Mesothelial cell of epicardium (in vitro differentiated cells): ENCODE results near the gene TRIM50. TPM values are rescaled to one million over a fixed set of nuclear protein-coding genes. Genes with fewer than 3 reads are reported as not detected.
"Not testable (repeated sequence)": the region's sequence is repeated elsewhere in the genome, so short reads cannot be mapped to it uniquely, and the experiment has no call there.

ENCODE experiments used
- DNase-seq, 2 experiments: peaks; one replicate each; pipeline ENCODE4 v3.0.0; 2021; ENCODE audit warnings: low spot score in 2 of 2; ENCODE audit not compliant: unreplicated experiment in 2 of 2
- H3K27ac Mint-ChIP-seq: 2 replicates; pipeline ENCODE4 v1.8.0; 2021; ENCODE audit warnings: mixed read lengths
- H3K27me3 Mint-ChIP-seq: 2 replicates; pipeline ENCODE4 v1.8.0; 2021; ENCODE audit warnings: low read depth, mixed read lengths
- H3K36me3 Mint-ChIP-seq: 2 replicates; pipeline ENCODE4 v1.8.0; 2021; ENCODE audit warnings: mixed read lengths
- H3K4me1 Mint-ChIP-seq: 2 replicates; pipeline ENCODE4 v1.8.0; 2021; ENCODE audit warnings: mixed read lengths
- H3K4me3 Mint-ChIP-seq: 2 replicates; pipeline ENCODE4 v1.8.0; 2021; ENCODE audit warnings: mild to moderate bottlenecking, moderate library complexity, mixed read lengths
- H3K9me3 Mint-ChIP-seq: 2 replicates; pipeline ENCODE4 v1.8.0; 2021; ENCODE audit warnings: mixed read lengths
- CTCF ChIP-seq: fragments of 200-600 bp; sonication (generic); IDR thresholded peaks from one replicate; pipeline ENCODE4 v1.5.0; 2021; ENCODE audit warnings: antibody characterized with exemption; ENCODE audit not compliant: unreplicated experiment
- total RNA-seq: library from RNA; stranded (reverse); gene quantifications from 3 replicates; pipeline ENCODE4 v1.2.1, GENCODE V29; 2021

The TRIM50 gene
- total RNA-seq, 1 donor from 2014 or later: not detected

- H3K4me1 Mint-ChIP-seq: peaks cover 22% of the 10 kb centered on the region
- no peak for DNase-seq
- no peaks in the 10 kb centered on the region for H3K36me3 Mint-ChIP-seq
- no peak overlapping the region for H3K27ac Mint-ChIP-seq
- no peaks in the 10 kb centered on the region for H3K9me3 Mint-ChIP-seq
- no peak for TF ChIP-seq CTCF
- H3K27me3 Mint-ChIP-seq: no peaks in the 10 kb centered on the region
- no peak overlapping the region for H3K4me3 Mint-ChIP-seq
Measured at GRCh38 chr7:73338321-73338720, 10.4 kb upstream of the TRIM50 start.

- DNase-seq: no peak
- Mint-ChIP-seq H3K9me3 (no peaks in the 10 kb centered on the region), H3K27ac (no peak overlapping the region), H3K27me3 (no peaks in the 10 kb centered on the region), H3K4me3 (no peak overlapping the region), H3K36me3 (no peaks in the 10 kb centered on the region), H3K4me1 (peaks cover 20% of the 10 kb centered on the region)
- no peak for TF ChIP-seq CTCF
Measured at GRCh38 chr7:73332447-73332846, 4.6 kb upstream of the TRIM50 start.

GRCh38 chr7:73330772-73331171, 2.9 kb upstream of the TRIM50 start:
- Mint-ChIP-seq H3K27ac (no peak overlapping the region), H3K36me3 (no peaks in the 10 kb centered on the region), H3K4me1 (peaks cover 15% of the 10 kb centered on the region), H3K27me3 (no peaks in the 10 kb centered on the region), H3K4me3 (no peak overlapping the region), H3K9me3 (no peaks in the 10 kb centered on the region)
- no peak for DNase-seq
- TF ChIP-seq CTCF: no peak

GRCh38 chr7:73329861-73330581, 2.1 kb upstream of the TRIM50 start:
- DNase-seq: no peak
- no peaks in the 10 kb centered on the region for H3K27me3 Mint-ChIP-seq
- no peak overlapping the region for H3K4me3 Mint-ChIP-seq
- peaks cover 13% of the 10 kb centered on the region for H3K4me1 Mint-ChIP-seq
- no peaks in the 10 kb centered on the region for H3K9me3 Mint-ChIP-seq
- peak overlapping the region; percentile 51 for H3K27ac Mint-ChIP-seq
- no peaks in the 10 kb centered on the region for H3K36me3 Mint-ChIP-seq
- no peak for TF ChIP-seq CTCF

- H3K4me3 Mint-ChIP-seq: no peak overlapping the region
- no peak for TF ChIP-seq CTCF
- no peak for DNase-seq
- H3K4me1 Mint-ChIP-seq: peaks cover 12% of the 10 kb centered on the region
- no peaks in the 10 kb centered on the region for H3K9me3 Mint-ChIP-seq
- no peaks in the 10 kb centered on the region for H3K27me3 Mint-ChIP-seq
- H3K27ac Mint-ChIP-seq: no peak overlapping the region
- H3K36me3 Mint-ChIP-seq: no peaks in the 10 kb centered on the region
Measured at GRCh38 chr7:73328696-73329095, 814 bp upstream of the TRIM50 start.

- H3K9me3 Mint-ChIP-seq, H3K4me3 Mint-ChIP-seq, H3K36me3 Mint-ChIP-seq, DNase-seq, H3K27me3 Mint-ChIP-seq, H3K27ac Mint-ChIP-seq: not testable (repeated sequence)
- H3K4me1 Mint-ChIP-seq: peaks cover 12% of the 10 kb centered on the region
Measured at GRCh38 chr7:73327449-73327848, 433 bp downstream of the TRIM50 start.

- not testable (repeated sequence) for H3K9me3 Mint-ChIP-seq, DNase-seq, H3K4me3 Mint-ChIP-seq, H3K27me3 Mint-ChIP-seq, H3K36me3 Mint-ChIP-seq, H3K27ac Mint-ChIP-seq
- H3K4me1 Mint-ChIP-seq: peaks cover 10% of the 10 kb centered on the region
Measured at GRCh38 chr7:73325424-73325823, 2.5 kb downstream of the TRIM50 start.
